Activated naive CD8-positive, alpha-beta T cell treated with anti-CD3 and anti-CD28 coated beads, Interleukin-2, amount 10 ng/mL, durations not matched to agents 7 days and 5 days (primary cell): ENCODE data around the gene CCR1. TPM values are rescaled to one million over a fixed set of nuclear protein-coding genes. Genes with fewer than 3 reads are reported as not detected.

Source experiments
- ATAC-seq: fragments of 150-1000 bp; cut with Tn5 transposase; one replicate; pipeline ENCODE4 v1.10.0; 2021; ENCODE audit warnings: low read depth, moderate library complexity
- POLR2A ChIA-PET: fragments of 350-600 bp; sonication (Branson Sonifier 250); formaldehyde crosslinking; loops from one replicate; lab custom pipeline; 2021; ENCODE audit warnings: antibody characterized with exemption; lab: Charles Lee
- DNase-seq: peaks from one replicate; pipeline ENCODE4 v3.0.0; 2021
- H3K27ac Mint-ChIP-seq: one replicate; pipeline ENCODE4 v1.8.0; 2022; ENCODE audit warnings: mild to moderate bottlenecking, mixed read lengths
- H3K27me3 Mint-ChIP-seq: one replicate; pipeline ENCODE4 v1.8.0; 2022; ENCODE audit warnings: mild to moderate bottlenecking, moderate library complexity, mixed read lengths
- H3K36me3 Mint-ChIP-seq: one replicate; pipeline ENCODE4 v1.8.0; 2021; ENCODE audit warnings: mild to moderate bottlenecking, mixed read lengths
- H3K4me1 Mint-ChIP-seq: one replicate; pipeline ENCODE4 v1.8.0; 2021; ENCODE audit warnings: mixed read lengths
- H3K4me3 Mint-ChIP-seq: one replicate; pipeline ENCODE4 v1.8.0; 2022; ENCODE audit warnings: mild to moderate bottlenecking, moderate library complexity, mixed read lengths
- H3K9me3 Mint-ChIP-seq: one replicate; pipeline ENCODE4 v1.8.0; 2021; ENCODE audit warnings: mixed read lengths
- total RNA-seq, 2 experiments: library from RNA; stranded (reverse); gene quantifications; one replicate each; pipeline ENCODE4 v1.2.3, GENCODE V29; 2021

CCR1 gene
- total RNA-seq, 2 experiments from 2014 or later: 58.6 to 63.9 TPM

DNA sequence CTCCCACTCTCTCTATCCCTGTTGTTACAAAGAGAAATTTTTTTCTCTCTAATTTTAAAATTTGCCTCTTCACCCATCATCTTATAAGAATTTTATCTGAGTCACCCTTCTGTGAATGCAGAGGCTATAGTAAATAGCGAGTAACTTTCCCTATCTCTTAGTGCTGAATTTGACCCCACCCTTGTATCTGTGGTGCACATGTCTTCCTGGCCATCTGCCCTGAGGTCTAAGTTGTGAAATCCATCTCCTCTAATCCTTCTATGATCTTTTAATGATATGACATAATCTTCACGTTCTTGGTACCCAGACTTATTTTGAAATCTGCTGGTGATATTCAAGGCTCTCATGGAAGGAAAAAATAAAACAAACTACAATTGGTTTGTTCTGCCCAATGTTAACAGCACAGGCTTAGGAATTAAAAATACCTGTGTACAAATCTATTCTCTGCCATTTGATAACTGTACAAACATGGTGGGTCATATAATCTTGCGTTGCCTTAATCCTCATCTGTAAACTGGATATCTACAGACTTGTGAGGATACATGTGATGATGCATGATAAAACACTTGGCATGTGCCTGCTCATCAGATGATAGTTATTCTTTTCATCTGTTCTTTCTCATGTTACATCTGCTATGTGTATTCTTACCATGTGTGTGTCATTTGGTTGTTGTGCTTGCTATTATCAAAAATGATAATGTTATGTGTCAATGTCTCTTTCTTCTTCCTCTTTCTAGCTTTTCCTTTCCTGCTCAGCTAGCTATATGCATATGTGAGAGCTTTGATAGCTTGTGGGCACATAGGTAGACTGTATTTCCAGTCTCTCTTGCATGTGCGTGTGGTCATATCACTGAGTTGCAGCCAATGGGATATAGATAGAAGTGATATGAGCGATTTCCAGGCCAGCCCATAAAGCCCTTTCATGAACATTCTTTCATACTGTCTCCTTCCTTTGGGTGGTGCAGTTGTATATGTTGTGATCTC, 20.4 kb upstream of the CCR1 start:
- POLR2A ChIA-PET: no interaction called here
- Mint-ChIP-seq H3K4me1 (peaks cover 14% of the 10 kb centered on the region), H3K36me3 (peaks cover 11% of the 10 kb centered on the region), H3K27ac (no peak overlapping the region), H3K4me3 (peak overlapping the region; percentile 9), H3K9me3 (peaks cover 5% of the 10 kb centered on the region), H3K27me3 (peaks cover 10% of the 10 kb centered on the region)
- ATAC-seq (peak; percentile 65), DNase-seq (no peak)

DNA sequence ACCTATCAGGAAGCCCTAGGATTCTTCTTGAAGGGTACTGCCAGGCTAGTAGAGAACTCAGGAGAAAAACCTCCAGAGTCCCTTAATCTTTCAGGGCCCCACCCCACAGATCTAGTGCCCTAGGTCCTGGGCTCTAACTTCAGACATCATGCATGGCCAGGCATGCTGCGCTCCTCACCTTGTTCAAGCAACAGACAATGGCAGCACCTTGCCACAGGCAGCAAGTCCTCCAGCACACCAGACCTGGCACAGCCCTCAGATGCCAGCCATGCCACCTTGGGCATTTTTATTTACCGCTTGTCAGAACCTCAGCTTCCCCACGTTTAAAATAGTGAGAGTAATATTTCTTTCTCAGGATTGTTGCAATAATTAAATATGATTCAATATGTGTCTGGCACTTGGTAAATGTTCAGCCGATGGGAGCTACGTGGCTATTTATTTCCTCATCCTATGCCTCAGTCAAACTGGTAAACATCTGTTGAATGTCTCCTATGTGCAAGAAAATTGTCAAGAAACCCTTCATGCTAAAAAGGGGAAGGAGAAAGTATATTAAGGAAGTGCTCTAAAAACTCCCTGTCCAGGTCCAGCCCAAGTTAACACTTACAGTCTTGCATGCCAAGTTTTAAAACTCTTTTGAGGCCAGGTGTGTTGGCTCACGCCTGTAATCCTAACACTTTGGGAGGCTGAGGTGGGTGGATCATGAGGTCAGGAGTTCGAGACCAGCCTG, 14.5 kb upstream of the CCR1 start:
- no peak overlapping the region for H3K4me3 Mint-ChIP-seq
- peaks cover 23% of the 10 kb centered on the region for H3K9me3 Mint-ChIP-seq
- no peak overlapping the region for H3K27ac Mint-ChIP-seq
- no peak for ATAC-seq
- peaks cover 35% of the 10 kb centered on the region for H3K4me1 Mint-ChIP-seq
- H3K27me3 Mint-ChIP-seq: peaks cover 12% of the 10 kb centered on the region
- H3K36me3 Mint-ChIP-seq: peaks cover 32% of the 10 kb centered on the region
- POLR2A ChIA-PET: no interaction called here
- no peak for DNase-seq

GRCh38 chr3:46221938-46222337, 13.8 kb upstream of the CCR1 start:
- POLR2A ChIA-PET: no interaction called here
- H3K27ac Mint-ChIP-seq: peak overlapping the region; percentile 63

GRCh38 chr3:46221391-46221790, 13.3 kb upstream of the CCR1 start:
- Mint-ChIP-seq H3K4me3 (peak overlapping the region; percentile 54), H3K9me3 (peaks cover 23% of the 10 kb centered on the region), H3K4me1 (peaks cover 42% of the 10 kb centered on the region), H3K27ac (peak overlapping the region; percentile 63), H3K27me3 (peaks cover 9% of the 10 kb centered on the region), H3K36me3 (peaks cover 35% of the 10 kb centered on the region)
- POLR2A ChIA-PET: no interaction called here
- no peak for ATAC-seq
- no peak for DNase-seq

More at GRCh38 chr3:46221938-46222337, 13.8 kb upstream of the CCR1 start:
- Mint-ChIP-seq H3K9me3 (peaks cover 25% of the 10 kb centered on the region), H3K27me3 (peaks cover 12% of the 10 kb centered on the region), H3K4me3 (peak overlapping the region; percentile 38), H3K4me1 (peaks cover 39% of the 10 kb centered on the region), H3K36me3 (peaks cover 35% of the 10 kb centered on the region)
- ATAC-seq: no peak
- DNase-seq: no peak

DNA sequence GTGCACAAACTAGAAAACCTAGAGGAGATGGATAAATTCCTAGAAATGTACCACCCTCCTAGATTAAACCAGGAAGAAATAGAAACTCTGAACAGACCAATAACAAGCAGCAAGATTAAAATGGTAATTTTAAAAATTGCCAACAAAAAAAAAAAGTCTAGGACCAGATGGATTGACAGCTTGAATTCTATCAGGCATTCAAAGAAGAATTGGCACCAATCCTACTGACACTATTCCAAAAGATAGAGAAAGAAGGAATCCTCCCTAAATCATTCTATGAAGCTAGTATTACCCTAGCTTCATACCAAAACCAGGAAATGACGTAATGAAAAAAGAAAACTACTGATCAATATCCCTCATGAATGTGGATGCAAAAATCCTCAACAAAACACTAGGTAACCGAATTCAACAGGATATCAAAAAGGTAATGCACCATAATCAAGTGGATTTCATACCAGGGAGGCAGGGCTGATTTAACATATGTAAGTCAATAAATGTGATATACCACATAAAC, 10.1 kb upstream of the CCR1 start:
- Mint-ChIP-seq H3K27ac (peak overlapping the region; percentile 10), H3K9me3 (peaks cover 21% of the 10 kb centered on the region), H3K36me3 (peaks cover 34% of the 10 kb centered on the region), H3K4me1 (peaks cover 43% of the 10 kb centered on the region), H3K4me3 (no peak overlapping the region), H3K27me3 (peaks cover 2% of the 10 kb centered on the region)
- POLR2A ChIA-PET: interaction anchor here (0.7 kb wide), 1 partner anchor 136 kb away, joined by 3 read pairs; no protein-coding TSS in a partner anchor
- DNase-seq: no peak
- ATAC-seq: no peak

- Mint-ChIP-seq H3K9me3 (peaks cover 21% of the 10 kb centered on the region), H3K27me3 (peaks cover 2% of the 10 kb centered on the region), H3K27ac (no peak overlapping the region), H3K4me1 (peaks cover 25% of the 10 kb centered on the region), H3K36me3 (peaks cover 31% of the 10 kb centered on the region), H3K4me3 (no peak overlapping the region)
- DNase-seq: no peak
- POLR2A ChIA-PET: interaction anchor here (1.1 to 4.7 kb wide), 5 partner anchors 61 to 163 kb away, joined by 3 to 57 read pairs (median 4); partner anchors contain the start of genes CCR2 and CCR5
- ATAC-seq: no peak
Measured at GRCh38 chr3:46215810-46216414, 7.8 kb upstream of the CCR1 start.

DNA sequence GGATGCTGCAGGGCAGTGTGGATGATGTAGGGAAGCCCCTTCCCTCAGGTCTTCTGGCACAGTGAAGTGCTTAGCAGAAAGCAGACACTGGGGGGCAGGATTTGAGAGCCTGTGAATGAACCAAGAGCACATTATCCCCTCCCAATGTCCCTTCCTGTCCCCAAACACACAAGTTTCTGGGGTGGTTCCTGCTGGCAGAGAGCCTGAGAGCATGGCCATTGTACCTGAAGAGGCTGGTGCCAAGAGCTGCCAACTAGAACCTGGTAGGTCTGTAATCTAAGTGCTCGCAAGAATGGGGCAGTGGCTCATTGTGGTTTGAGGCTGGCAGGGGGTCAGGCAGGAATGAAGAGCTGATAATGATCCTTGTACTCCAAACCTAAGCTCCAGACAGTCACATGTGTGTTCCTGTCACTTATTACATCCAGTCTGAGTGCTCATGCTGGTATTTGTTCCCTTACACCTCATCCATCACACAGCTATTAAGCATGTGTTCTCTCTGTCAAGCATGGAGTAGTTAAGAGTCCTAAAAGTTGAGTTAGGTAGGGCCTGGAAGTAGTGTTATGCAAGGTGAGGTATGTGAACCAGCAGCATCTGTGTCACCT, 6.7 kb upstream of the CCR1 start:
- Mint-ChIP-seq H3K36me3 (peaks cover 30% of the 10 kb centered on the region), H3K27ac (no peak overlapping the region), H3K27me3 (no peaks in the 10 kb centered on the region), H3K4me1 (peaks cover 31% of the 10 kb centered on the region), H3K4me3 (no peak overlapping the region), H3K9me3 (peaks cover 19% of the 10 kb centered on the region)
- ATAC-seq (peak; percentile 28), DNase-seq (peak; percentile 56)
- POLR2A ChIA-PET: interaction anchor here (0.7 to 4.7 kb wide), 6 partner anchors 65 to 164 kb away, joined by 4 to 57 read pairs (median 6); partner anchors contain the start of genes CCR2 and CCR5

GRCh38 chr3:46213201-46213600, 5.1 kb upstream of the CCR1 start:
- peaks cover 9% of the 10 kb centered on the region for H3K9me3 Mint-ChIP-seq
- no peak overlapping the region for H3K4me3 Mint-ChIP-seq
- peaks cover 18% of the 10 kb centered on the region for H3K36me3 Mint-ChIP-seq
- peaks cover 42% of the 10 kb centered on the region for H3K4me1 Mint-ChIP-seq
- POLR2A ChIA-PET: interaction anchor here (0.7 to 4.7 kb wide), 17 partner anchors 12 to 194 kb away, joined by 3 to 57 read pairs (median 4); partner anchors contain the start of genes CCR5, CCR5AS and CCRL2
- no peaks in the 10 kb centered on the region for H3K27me3 Mint-ChIP-seq
- H3K27ac Mint-ChIP-seq: no peak overlapping the region
- no peak for DNase-seq
- peak; percentile 80 for ATAC-seq

DNA sequence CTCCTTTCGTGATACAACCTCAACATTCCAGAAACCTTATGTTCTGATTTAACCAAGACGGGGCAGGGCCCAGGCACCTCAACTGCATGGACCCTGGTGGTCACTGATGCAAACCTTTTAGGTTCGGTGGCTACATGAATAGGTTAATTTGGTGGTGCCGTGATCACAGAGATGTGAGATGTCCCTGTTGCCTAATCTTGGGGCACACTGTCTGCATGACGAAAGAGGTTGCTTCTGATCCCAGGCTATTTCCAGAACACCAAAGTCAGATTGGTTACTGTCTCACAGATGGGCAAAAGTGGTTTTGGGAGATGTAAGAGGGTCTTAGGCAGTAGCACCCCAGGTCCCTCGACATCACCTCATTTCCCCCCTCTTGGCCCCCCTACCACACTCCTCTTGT, 4.0 kb upstream of the CCR1 start:
- DNase-seq (no peak), ATAC-seq (no peak)
- POLR2A ChIA-PET: no interaction called here
- peaks cover 1% of the 10 kb centered on the region for H3K9me3 Mint-ChIP-seq
- H3K4me1 Mint-ChIP-seq: peaks cover 38% of the 10 kb centered on the region
- H3K36me3 Mint-ChIP-seq: peaks cover 17% of the 10 kb centered on the region
- no peak overlapping the region for H3K4me3 Mint-ChIP-seq
- no peaks in the 10 kb centered on the region for H3K27me3 Mint-ChIP-seq
- no peak overlapping the region for H3K27ac Mint-ChIP-seq

GRCh38 chr3:46209746-46210470, 1.8 kb upstream of the CCR1 start:
- no peaks in the 10 kb centered on the region for H3K9me3 Mint-ChIP-seq
- H3K27ac Mint-ChIP-seq: peak overlapping the region; percentile 91
- POLR2A ChIA-PET: interaction anchor here (0.8 to 6.6 kb wide), 6 partner anchors 105 to 263 kb away, joined by 3 to 83 read pairs (median 4); partner anchors contain the start of gene CCR5
- no peak overlapping the region for H3K4me3 Mint-ChIP-seq
- ATAC-seq: no peak
- DNase-seq: no peak
- H3K36me3 Mint-ChIP-seq: peaks cover 32% of the 10 kb centered on the region
- peaks cover 40% of the 10 kb centered on the region for H3K4me1 Mint-ChIP-seq
- H3K27me3 Mint-ChIP-seq: no peaks in the 10 kb centered on the region

DNA sequence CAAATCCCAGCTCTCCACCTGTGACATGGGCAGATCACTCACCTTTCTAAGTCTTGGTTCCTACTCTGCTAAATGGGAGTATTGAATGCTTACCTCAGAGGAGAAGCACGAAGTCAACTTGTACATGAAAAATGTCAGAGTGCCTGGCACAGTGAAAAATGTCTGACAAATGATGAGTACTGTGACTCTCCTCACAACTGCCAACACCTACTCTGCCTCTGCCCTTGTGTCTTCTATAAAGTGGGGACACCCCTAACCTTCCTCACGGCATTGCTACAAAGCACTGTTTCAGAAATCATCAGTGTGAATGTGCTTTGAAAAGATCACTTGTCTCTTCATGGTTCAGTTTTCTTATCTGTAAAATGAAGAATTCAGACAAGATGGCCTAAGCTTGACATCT, 940 bp upstream of the CCR1 start:
- H3K4me1 Mint-ChIP-seq: peaks cover 48% of the 10 kb centered on the region
- peaks cover 40% of the 10 kb centered on the region for H3K36me3 Mint-ChIP-seq
- H3K27ac Mint-ChIP-seq: peak overlapping the region; percentile 91
- DNase-seq: no peak
- H3K9me3 Mint-ChIP-seq: no peaks in the 10 kb centered on the region
- POLR2A ChIA-PET: interaction anchor here (0.7 to 6.6 kb wide), 12 partner anchors 11 to 262 kb away, joined by 3 to 83 read pairs (median 6); partner anchors contain the start of genes CCR2 and CCR5
- no peaks in the 10 kb centered on the region for H3K27me3 Mint-ChIP-seq
- ATAC-seq: no peak
- peak overlapping the region; percentile 19 for H3K4me3 Mint-ChIP-seq
